IgD-negative memory B cell (primary cell): ENCODE measurements around the gene HES1. TPM values are rescaled to one million over a fixed set of nuclear protein-coding genes. Genes with fewer than 3 reads are reported as not detected.

Experiments
- H3K27ac Mint-ChIP-seq, 3 donors: one replicate each; pipeline ENCODE4 v1.8.0; 2020 to 2022; ENCODE audit warnings: mild to moderate bottlenecking in 3 of 3, mixed read lengths in 3 of 3, moderate library complexity in 1 of 3
- H3K27me3 Mint-ChIP-seq: one replicate; pipeline ENCODE4 v1.8.0; 2021; ENCODE audit warnings: mixed read lengths
- H3K36me3 Mint-ChIP-seq: one replicate; pipeline ENCODE4 v1.8.0; 2020; ENCODE audit warnings: mild to moderate bottlenecking, mixed read lengths
- H3K4me1 Mint-ChIP-seq, 3 donors: one replicate each; pipeline ENCODE4 v1.8.0; 2020 to 2022; ENCODE audit warnings: mixed read lengths in 3 of 3, mild to moderate bottlenecking in 1 of 3
- H3K4me3 Mint-ChIP-seq, 4 donors: one replicate each; pipeline ENCODE4 v1.8.0; 2020 to 2022; ENCODE audit warnings: mild to moderate bottlenecking in 4 of 4, mixed read lengths in 4 of 4, moderate library complexity in 3 of 4
- H3K9me3 Mint-ChIP-seq, 3 donors: one replicate each; pipeline ENCODE4 v1.8.0; 2020 to 2021; ENCODE audit warnings: mixed read lengths in 3 of 3, mild to moderate bottlenecking in 1 of 3
- polyA plus RNA-seq: library from polyadenylated mRNA; unstranded; fragments of 300-500 nt; fragmentation: Illumina TruSeq; gene quantifications from one replicate; pipeline ENCODE4 v1.2.3, GENCODE V29; 2021

HES1 gene
- polyA plus RNA-seq, 1 donor from 2014 or later: 8.5 TPM

- Mint-ChIP-seq H3K36me3 (peaks cover 4% of the 10 kb centered on the region), H3K27ac (no peak overlapping the region), H3K4me1 (peaks cover 0 to 7% (median 2%) of the 10 kb centered on the region in 3 donors), H3K4me3 (no peak overlapping the region), H3K9me3 (peaks cover 0 to 8% (median 3%) of the 10 kb centered on the region in 3 donors), H3K27me3 (peaks cover 27% of the 10 kb centered on the region)
Measured at GRCh38 chr3:194154346-194154745, 18.4 kb downstream of the HES1 start.

- Mint-ChIP-seq H3K36me3 (peaks cover 4% of the 10 kb centered on the region), H3K27ac (no peak overlapping the region), H3K9me3 (peaks cover 0 to 8% (median 3%) of the 10 kb centered on the region in 3 donors), H3K4me1 (peaks cover 0 to 7% (median 2%) of the 10 kb centered on the region in 3 donors), H3K4me3 (no peak overlapping the region), H3K27me3 (peaks cover 29% of the 10 kb centered on the region)
Measured at GRCh38 chr3:194156095-194156494, 20.1 kb downstream of the HES1 start.

GRCh38 chr3:194158942-194159439 lies 23.0 kb downstream of the HES1 start:
- Mint-ChIP-seq H3K4me3 (no peak overlapping the region), H3K27ac (no peak overlapping the region), H3K36me3 (peaks cover 2% of the 10 kb centered on the region), H3K4me1 (peaks cover 0 to 6% (median 2%) of the 10 kb centered on the region in 3 donors), H3K9me3 (peaks cover 0 to 8% (median 3%) of the 10 kb centered on the region in 3 donors), H3K27me3 (peaks cover 23% of the 10 kb centered on the region)

- Mint-ChIP-seq H3K27me3 (peaks cover 19% of the 10 kb centered on the region), H3K27ac (no peak overlapping the region), H3K36me3 (peaks cover 2% of the 10 kb centered on the region), H3K4me3 (no peak overlapping the region), H3K4me1 (peaks cover 0 to 6% (median 2%) of the 10 kb centered on the region in 3 donors), H3K9me3 (no peaks in the 10 kb centered on the region)
Measured at GRCh38 chr3:194160158-194160557, 24.2 kb downstream of the HES1 start.

- H3K36me3 Mint-ChIP-seq: peaks cover 2% of the 10 kb centered on the region
- H3K27ac Mint-ChIP-seq: no peak overlapping the region
- peaks cover 21% of the 10 kb centered on the region for H3K27me3 Mint-ChIP-seq
Measured at GRCh38 chr3:194161131-194162045, 25.4 kb downstream of the HES1 start.

GRCh38 chr3:194162070-194162678 lies 26.2 kb downstream of the HES1 start:
- H3K36me3 Mint-ChIP-seq: peaks cover 2% of the 10 kb centered on the region
- no peaks in the 10 kb centered on the region for H3K9me3 Mint-ChIP-seq
- peaks cover 23% of the 10 kb centered on the region for H3K27me3 Mint-ChIP-seq
- H3K4me3 Mint-ChIP-seq: no peak overlapping the region
- no peaks in the 10 kb centered on the region for H3K4me1 Mint-ChIP-seq
- H3K27ac Mint-ChIP-seq: no peak overlapping the region

More at GRCh38 chr3:194161131-194162045, 25.4 kb downstream of the HES1 start:
- no peaks in the 10 kb centered on the region for H3K9me3 Mint-ChIP-seq
- H3K4me1 Mint-ChIP-seq: peaks cover 0 to 4% (median 2%) of the 10 kb centered on the region in 3 donors
- H3K4me3 Mint-ChIP-seq: no peak overlapping the region

- H3K9me3 Mint-ChIP-seq: no peaks in the 10 kb centered on the region
- H3K27ac Mint-ChIP-seq: no peak overlapping the region
- H3K36me3 Mint-ChIP-seq: no peaks in the 10 kb centered on the region
- peaks cover 27% of the 10 kb centered on the region for H3K27me3 Mint-ChIP-seq
- no peak overlapping the region for H3K4me3 Mint-ChIP-seq
- H3K4me1 Mint-ChIP-seq: peaks cover 0 to 2% (median 0%) of the 10 kb centered on the region in 3 donors
Measured at GRCh38 chr3:194162817-194163584, 27.1 kb downstream of the HES1 start.

- H3K27ac Mint-ChIP-seq: no peak overlapping the region
- peaks cover 0 to 2% (median 0%) of the 10 kb centered on the region in 3 donors for H3K4me1 Mint-ChIP-seq
- H3K36me3 Mint-ChIP-seq: no peaks in the 10 kb centered on the region
- no peak overlapping the region for H3K4me3 Mint-ChIP-seq
- H3K27me3 Mint-ChIP-seq: peaks cover 27% of the 10 kb centered on the region
- H3K9me3 Mint-ChIP-seq: no peaks in the 10 kb centered on the region
Measured at GRCh38 chr3:194163697-194164096, 27.7 kb downstream of the HES1 start.

GRCh38 chr3:194164861-194165260 lies 28.9 kb downstream of the HES1 start:
- Mint-ChIP-seq H3K4me1 (peaks cover 0 to 3% (median 0%) of the 10 kb centered on the region in 3 donors), H3K9me3 (no peaks in the 10 kb centered on the region), H3K27me3 (peaks cover 27% of the 10 kb centered on the region)

GRCh38 chr3:194165271-194166018 lies 29.5 kb downstream of the HES1 start:
- Mint-ChIP-seq H3K9me3 (no peaks in the 10 kb centered on the region), H3K27me3 (peaks cover 27% of the 10 kb centered on the region), H3K36me3 (no peaks in the 10 kb centered on the region), H3K4me3 (no peak overlapping the region), H3K4me1 (peaks cover 0 to 3% (median 0%) of the 10 kb centered on the region in 3 donors), H3K27ac (no peak overlapping the region)

More at GRCh38 chr3:194164861-194165260, 28.9 kb downstream of the HES1 start:
- Mint-ChIP-seq H3K4me3 (no peak overlapping the region), H3K36me3 (no peaks in the 10 kb centered on the region), H3K27ac (no peak overlapping the region)

GRCh38 chr3:194166682-194167479 lies 30.9 kb downstream of the HES1 start:
- H3K27me3 Mint-ChIP-seq: peaks cover 21% of the 10 kb centered on the region
- H3K9me3 Mint-ChIP-seq: no peaks in the 10 kb centered on the region

GRCh38 chr3:194167480-194168282 lies 31.7 kb downstream of the HES1 start:
- Mint-ChIP-seq H3K27me3 (peaks cover 22% of the 10 kb centered on the region), H3K4me1 (peaks cover 0 to 3% (median 0%) of the 10 kb centered on the region in 3 donors), H3K9me3 (no peaks in the 10 kb centered on the region), H3K27ac (no peak overlapping the region), H3K4me3 (no peak overlapping the region), H3K36me3 (no peaks in the 10 kb centered on the region)

More at GRCh38 chr3:194166682-194167479, 30.9 kb downstream of the HES1 start:
- Mint-ChIP-seq H3K4me3 (no peak overlapping the region), H3K36me3 (no peaks in the 10 kb centered on the region), H3K27ac (no peak overlapping the region), H3K4me1 (peaks cover 0 to 3% (median 0%) of the 10 kb centered on the region in 3 donors)

- peaks cover 20% of the 10 kb centered on the region for H3K27me3 Mint-ChIP-seq
Measured at GRCh38 chr3:194168994-194169393, 33.0 kb downstream of the HES1 start.

More at GRCh38 chr3:194168994-194169393, 33.0 kb downstream of the HES1 start:
- Mint-ChIP-seq H3K36me3 (no peaks in the 10 kb centered on the region), H3K4me1 (peaks cover 0 to 3% (median 0%) of the 10 kb centered on the region in 3 donors), H3K4me3 (no peak overlapping the region), H3K9me3 (no peaks in the 10 kb centered on the region), H3K27ac (no peak overlapping the region)
